GM18861 (cell line): ENCODE measurements around the gene LYSMD1.

Source experiments
- ATAC-seq: cut with Tn5 transposase; IDR thresholded peaks from one replicate; pipeline ENCODE4 v1.9.1; 2021; ENCODE audit not compliant: unreplicated experiment

The LYSMD1 gene

DNA sequence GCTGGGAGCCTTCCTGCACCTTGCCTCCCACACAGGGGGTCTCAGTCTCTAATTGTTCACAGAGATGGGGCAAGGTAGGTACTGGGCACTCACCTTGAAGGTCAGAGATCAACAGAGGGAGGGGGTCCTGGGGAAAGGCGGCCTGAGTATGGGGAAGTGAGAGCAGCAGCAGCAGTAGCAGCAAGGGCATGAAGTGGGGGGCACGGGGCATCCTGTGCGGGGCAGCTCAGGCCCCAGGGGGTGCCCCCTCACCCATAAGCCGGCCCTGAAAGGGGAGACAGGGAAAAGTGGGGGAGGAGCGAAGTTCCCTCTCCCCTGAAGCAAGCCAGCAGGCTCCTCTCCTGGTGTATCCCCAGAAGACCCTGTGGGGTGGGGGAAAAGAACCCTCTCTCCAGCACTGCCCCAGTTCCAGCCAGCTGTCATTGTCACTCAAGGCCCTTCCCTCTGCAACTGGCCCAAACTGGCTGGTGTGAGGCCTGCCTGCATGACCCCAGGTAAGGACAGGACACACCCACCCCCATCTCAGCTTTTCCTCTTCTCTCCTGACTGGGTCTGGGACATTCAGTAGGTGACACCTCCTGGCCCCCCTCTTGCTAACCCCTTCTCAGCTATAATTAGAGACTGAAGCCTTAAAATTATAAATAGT lies 23.2 kb downstream of the LYSMD1 start:
- ATAC-seq: no peak

DNA sequence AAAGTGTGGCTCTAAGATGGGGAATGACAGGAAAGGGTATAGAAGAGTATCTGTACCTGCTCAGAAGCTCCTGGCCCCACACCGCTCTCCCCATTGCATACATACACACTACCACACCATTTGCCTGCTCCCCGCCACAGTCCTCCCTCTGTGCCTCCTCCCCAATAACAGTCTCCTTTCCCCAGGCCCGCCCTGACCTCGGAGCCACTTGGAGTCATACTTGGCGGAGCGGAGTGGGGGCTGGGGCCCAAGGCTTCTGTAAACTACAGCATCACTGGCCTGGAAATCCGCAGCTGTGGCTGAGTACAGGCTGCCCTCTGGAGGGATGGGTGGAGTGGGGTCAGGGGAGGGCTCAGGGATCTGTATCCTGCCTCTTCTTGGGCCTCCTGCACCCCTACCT lies 27.9 kb downstream of the LYSMD1 start:
- no peak for ATAC-seq

DNA sequence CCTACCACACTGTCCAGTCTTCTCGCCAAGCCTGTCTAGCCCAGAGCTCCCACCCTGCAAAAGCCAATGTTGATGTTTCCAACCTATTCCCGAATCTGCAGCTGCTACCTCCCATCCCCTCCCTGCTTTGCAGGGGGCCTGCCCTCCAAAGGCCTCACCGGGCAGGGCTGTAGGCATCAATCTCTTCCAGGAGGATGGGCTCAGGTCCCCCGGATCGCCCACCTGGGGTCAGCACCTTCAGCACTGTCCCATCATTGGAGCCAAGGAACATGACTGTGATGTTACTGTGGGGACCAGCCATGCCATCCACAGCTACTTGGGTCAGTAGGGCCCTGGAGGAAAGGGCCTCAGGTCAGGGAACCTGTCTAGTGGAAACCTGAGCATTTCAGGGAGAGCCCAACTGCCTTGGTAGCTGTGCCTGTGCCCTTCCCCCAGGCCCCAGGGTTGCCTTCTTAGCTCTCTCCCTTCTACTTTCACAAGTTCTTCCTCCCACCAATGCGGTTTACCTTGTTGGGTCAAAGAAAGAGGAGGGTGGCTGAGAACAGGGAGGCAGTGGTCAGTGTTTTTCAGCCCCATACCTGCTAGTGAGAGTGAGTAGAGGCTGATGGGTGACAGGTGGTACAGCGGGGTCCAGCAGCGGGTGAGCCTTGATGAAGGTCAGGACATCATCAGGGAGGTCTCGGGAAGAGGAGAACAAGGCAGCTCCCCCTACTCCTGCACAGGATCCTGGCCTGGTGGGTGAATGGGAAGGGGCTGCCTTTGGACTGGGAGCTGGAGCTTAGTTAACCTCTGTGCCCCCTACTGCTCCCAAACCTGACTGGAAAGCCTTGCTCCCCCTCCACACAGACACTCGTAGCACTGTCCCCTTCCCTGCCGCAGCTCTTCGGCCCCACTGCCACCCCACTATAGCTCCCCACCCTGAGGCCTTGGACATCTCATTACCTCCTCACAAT lies 30.0 kb downstream of the LYSMD1 start:
- ATAC-seq: no peak

DNA sequence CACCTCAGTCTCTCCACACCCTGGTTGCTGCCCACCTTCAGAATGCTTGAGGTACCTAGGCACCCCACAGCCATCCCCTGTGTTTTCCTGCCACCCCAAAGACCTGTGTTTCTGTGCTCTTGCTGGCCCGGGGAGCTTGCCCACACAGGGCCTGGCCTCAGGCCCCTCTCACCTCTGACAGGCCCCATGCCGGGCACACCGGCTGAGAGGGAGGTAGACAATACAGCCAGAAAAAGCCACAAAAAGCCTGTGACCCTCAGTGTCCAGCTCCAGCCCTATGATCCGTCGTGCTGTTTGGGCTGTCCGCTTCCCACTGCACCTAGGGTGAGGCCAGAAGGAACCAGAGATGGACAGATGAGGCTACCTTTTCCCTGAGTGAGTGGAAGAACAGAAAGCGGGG lies 30.7 kb downstream of the LYSMD1 start:
- no peak for ATAC-seq

DNA sequence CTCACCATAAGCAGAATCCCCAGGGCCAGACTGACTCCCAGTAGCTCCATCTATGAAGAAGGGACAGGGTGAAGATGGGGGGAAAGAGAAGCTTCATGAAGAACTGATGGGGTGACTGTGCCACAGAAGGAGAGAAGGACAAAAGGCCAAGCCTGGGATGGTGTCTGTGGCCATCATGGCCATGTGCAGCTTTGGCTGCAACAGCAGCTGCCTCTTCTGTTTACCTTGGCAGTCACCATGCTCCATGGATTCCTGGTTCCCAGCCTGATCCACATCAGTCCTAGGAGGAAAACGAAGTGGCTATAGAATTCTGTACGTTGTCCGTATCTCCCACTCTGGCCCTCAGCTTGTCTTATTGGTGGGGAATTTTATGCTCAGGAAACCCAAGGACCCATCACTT lies 31.3 kb downstream of the LYSMD1 start:
- no peak for ATAC-seq

DNA sequence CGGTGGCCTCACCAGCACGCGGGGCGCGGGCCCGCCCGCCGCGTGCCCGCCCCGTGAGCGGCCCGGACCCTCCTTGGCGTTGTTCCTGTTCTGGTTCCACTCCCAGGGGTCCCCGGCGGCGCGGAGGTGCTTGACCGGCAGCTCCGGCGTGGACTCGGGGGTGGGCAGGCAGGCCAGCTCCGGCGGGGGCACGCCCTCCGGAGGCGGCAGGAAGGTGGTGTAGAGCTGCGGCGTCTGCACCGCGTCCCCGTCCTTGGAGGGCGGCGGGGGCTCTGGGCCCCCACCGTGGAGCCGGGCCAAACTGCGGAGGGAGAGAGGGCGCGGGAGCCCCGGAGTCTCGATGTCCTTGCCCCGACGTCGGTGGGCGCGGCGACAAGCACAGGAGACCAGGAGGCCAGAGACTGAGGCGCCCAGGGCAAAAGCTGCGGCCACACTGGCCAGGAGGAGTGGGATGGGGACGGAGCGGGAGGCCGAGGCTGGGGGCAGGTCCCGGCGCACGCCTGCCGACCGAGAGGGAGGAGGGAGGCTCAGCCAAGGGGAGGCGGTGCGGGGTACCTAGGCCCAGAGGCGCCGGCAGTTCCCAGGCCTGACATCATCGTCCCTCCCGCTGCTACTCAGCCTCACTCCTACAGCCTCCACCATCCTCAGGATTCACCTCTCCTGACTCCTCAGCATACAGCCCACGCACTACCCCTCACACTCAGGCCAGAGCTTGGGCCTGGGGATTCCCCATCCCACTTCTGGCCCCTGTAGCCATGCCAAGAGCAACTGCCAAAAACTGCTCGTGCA lies 32.5 kb downstream of the LYSMD1 start:
- no peak for ATAC-seq

DNA sequence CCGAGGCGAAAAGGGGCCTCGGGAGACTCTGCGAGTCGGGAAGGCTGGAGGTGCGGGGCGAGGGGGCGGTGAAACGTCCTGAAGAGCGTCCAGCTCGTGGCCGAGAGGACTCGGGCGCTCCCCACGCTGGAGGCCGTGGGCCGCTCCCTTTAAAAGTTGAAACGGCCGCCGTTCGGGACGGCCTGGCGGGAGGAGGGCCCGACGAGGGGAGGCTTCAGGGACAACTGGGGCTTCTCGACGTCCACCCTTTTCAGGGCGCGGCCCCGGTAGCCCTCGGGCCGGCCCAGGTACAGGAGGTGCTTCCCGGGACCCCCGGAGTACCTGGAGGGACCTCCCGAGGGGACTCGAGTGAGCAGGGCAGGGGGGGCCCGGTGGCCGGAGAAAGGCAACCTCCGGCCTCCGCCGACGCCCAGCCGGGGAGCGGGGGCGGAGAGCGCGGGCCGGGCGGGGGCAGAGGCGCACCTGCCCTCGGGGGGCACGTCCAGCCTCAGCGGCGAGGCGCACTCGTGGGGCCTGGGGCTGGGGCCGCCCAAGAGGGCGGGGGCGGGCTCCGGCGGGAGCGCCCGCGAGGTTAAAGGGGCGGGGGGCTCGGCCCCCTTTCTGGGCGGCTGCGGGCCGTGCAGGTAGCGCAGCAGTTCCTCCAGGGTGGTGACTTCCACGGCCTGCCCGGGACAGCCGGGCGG lies 33.2 kb downstream of the LYSMD1 start:
- ATAC-seq: no peak

DNA sequence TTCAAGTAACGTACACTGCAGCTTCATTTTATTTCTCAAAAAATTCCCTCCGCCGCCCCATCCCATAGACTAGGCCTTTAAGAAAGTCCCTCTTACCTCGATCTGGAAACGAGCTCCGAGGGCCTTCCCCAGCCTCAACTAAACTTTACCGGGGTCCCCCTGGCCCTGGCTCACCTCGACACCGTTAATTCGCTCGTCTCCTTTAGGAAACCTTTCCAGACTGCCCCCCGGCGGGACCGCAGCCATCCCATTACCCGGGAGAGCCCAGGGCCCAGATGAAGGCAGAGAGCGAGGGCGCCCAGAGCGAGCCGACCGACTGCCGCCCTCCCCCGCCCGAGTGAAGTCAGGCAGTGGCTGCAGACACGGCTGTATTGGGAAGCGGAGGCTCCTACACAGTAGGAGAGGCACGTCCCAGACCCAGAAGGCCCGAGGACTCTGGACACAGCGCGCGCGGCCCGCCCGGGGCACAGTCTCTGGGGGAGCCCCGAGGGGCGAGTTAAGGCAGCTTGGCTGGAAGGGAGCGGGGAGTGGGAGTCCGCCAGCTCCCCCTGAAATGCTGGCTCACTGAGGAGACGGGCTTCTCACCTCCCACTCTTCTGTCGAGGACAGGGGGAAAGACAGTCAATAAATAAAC lies 33.9 kb downstream of the LYSMD1 start:
- ATAC-seq: no peak

DNA sequence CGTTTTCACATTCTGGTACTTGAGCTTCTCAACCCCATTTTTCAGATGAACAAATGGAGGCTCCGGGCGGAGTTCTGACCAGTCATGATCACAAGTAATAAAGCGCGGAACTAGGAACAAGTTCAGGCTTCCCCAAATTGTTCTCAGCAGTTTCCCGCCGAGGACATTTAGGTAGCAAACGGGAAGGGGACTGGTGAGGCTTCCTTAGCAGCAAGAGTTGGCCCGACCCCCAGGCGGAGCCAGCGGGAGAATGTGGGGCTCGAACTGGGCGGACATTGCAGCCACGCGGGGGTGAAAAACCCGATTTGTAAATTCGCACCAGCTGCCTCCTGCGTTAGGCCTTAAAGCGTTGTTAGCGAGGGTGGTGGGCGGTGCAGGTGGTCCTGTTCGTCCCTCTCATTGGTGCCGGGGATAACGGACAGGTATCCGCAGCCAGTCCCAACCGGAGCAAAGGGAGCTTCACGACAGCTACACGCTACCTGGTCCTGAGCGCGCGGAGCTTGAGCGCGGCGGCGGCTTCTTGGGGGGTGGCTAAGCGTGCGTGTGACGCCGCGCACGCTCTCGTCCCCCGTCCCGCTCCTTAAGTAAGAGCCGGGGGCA lies 34.6 kb downstream of the LYSMD1 start:
- ATAC-seq: peak; percentile 62

DNA sequence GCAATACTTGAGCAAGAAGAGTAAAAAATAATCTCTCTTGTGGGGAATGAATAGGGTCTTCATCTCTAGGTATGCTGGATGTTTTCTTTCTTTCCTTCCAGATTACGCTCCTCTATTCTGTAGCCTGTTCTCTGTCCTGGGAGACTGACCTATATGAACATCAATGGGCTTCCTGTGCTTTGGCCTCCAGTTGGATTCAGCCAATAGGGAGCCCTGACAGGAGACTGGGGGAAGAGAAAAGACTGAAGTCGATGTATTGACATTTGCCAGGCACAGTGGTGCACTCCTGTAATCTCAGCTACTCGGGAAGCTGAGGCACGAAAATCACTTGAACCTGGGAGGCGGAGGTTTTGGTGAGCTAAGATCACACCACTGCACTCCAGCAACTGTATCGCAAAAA lies 36.9 kb downstream of the LYSMD1 start:
- ATAC-seq: no peak

DNA sequence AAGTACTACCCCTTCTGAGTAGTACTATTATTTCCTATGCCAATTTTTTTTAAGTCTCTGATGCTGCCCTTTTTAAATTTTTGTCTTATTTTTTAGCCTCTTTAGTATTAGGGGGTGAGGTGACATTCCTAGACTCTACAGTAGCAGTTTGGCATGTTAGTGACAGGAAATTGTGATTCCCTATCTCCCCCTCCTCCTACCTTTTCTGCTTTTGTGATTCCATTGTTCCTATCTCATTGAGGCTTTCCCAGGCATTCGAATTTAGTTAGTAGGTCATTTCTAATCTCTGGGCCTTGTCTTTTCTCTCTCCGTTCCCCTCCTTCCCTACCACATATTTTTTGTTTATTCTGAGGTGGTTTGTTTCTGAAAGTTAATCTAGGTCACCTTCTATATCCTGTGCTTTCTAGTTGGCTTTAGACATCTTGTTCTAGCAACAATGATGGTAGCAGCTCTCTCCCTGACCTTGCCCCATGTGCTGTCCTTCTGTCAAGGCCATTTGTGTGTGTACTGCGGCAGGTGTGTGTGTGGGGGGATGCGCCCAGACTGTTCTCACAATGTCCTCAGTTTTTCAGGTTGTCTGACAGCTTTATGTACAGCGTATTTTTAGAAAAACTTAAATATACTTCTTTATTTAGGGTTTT lies 40.8 kb downstream of the LYSMD1 start:
- ATAC-seq: no peak

DNA sequence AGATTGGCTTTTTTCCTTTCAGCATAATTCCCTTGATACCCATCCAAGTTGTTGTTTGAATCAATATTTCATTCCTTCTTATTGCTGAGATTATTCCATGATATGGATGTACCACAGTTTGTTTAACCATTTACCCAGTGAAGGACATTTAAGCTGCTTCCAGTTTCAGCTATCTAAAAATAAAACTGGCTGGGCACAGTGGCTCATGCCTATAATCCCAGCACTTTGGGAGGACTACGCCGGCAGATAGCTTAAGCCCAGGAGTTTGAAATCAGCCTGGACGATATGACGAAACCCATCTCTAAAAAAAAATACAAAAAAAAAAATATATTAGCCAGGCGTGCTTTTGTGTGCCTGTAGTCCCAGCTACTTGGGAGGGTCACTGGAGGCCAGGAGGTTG lies 51.8 kb downstream of the LYSMD1 start:
- no peak for ATAC-seq
